Uterus (tissue), 2 donors: ENCODE data around the gene TBC1D13.

Source experiments
- POLR2A ChIP-seq, 2 donors: fragments of 450-650 bp; IDR thresholded peaks; one replicate each; pipeline ENCODE4 v1.6.1; 2016; ENCODE audit warnings: antibody characterized with exemption in 2 of 2, mild to moderate bottlenecking in 1 of 2, moderate library complexity in 1 of 2
- TF ChIP-seq, protein P1 (sequence below), 4 experiments: fragments of 200-600 bp in 2 of 4; fragments of 450-650 bp in 2 of 4; sonication (generic) in 2 of 4; IDR thresholded peaks; one replicate each; pipeline ENCODE4 v1.5.1; 2016 to 2019; ENCODE audit warnings: antibody characterized with exemption in 4 of 4, mild to moderate bottlenecking in 2 of 4, moderate library complexity in 1 of 4

- TF ChIP-seq, protein P1, sequence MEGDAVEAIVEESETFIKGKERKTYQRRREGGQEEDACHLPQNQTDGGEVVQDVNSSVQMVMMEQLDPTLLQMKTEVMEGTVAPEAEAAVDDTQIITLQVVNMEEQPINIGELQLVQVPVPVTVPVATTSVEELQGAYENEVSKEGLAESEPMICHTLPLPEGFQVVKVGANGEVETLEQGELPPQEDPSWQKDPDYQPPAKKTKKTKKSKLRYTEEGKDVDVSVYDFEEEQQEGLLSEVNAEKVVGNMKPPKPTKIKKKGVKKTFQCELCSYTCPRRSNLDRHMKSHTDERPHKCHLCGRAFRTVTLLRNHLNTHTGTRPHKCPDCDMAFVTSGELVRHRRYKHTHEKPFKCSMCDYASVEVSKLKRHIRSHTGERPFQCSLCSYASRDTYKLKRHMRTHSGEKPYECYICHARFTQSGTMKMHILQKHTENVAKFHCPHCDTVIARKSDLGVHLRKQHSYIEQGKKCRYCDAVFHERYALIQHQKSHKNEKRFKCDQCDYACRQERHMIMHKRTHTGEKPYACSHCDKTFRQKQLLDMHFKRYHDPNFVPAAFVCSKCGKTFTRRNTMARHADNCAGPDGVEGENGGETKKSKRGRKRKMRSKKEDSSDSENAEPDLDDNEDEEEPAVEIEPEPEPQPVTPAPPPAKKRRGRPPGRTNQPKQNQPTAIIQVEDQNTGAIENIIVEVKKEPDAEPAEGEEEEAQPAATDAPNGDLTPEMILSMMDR (IDR thresholded peaks at IDR 0.05): no peak
- TF ChIP-seq POLR2A (IDR thresholded peaks at IDR 0.05): no peak
These were observed 22.1 kb downstream of the TBC1D13 start for GRCh38 chr9:128809036-128809599.
